Peyer's patch (tissue), 4 donors: ENCODE data around the gene MAN2A1.

Experiments
- CTCF ChIP-seq, 6 experiments: fragments of 450-650 bp in 4 of 6; fragments of 200-600 bp in 2 of 6; sonication (generic) in 1 of 6; IDR thresholded peaks; one replicate each; pipeline ENCODE4 v1.5.1; 2017 to 2019; ENCODE audit warnings: antibody characterized with exemption in 6 of 6, mild to moderate bottlenecking in 3 of 6, moderate library complexity in 1 of 6
- POLR2A ChIP-seq, 2 donors: fragments of 450-650 bp; IDR thresholded peaks; one replicate each; pipeline ENCODE4 v1.5.1; 2017; ENCODE audit warnings: antibody characterized with exemption in 2 of 2, mild to moderate bottlenecking in 2 of 2, moderate library complexity in 2 of 2

- TF ChIP-seq CTCF (IDR thresholded peaks at IDR 0.05) (no peak), POLR2A (IDR thresholded peaks at IDR 0.05) (no peak)
Measured at GRCh38 chr5:109853377-109853776, 163.7 kb downstream of the MAN2A1 start.
